ENCODE measurements around the gene LANCL2.
"Not testable (repeated sequence)": the region's sequence is repeated elsewhere in the genome, so short reads cannot be mapped to it uniquely, and the experiment has no call there.

The LANCL2 gene

GRCh38 chr7:55469271-55469681 lies 104.1 kb downstream of the LANCL2 start:
- H3K4me1 ChIP-seq (ENCODE audit: insufficient read depth, low read length): peaks cover 50% of the 10 kb centered on the region
- H2AFZ ChIP-seq (ENCODE audit: low read depth, low read length): no peak overlapping the region
- peak overlapping the region; percentile 89 for H3K27ac ChIP-seq (ENCODE audit: low read length)
- ATAC-seq (ENCODE audit: insufficient read depth, low read depth) (peak; percentile 92), DNase-seq (peak; percentile 87)
- no peaks in the 10 kb centered on the region for H3K9me3 ChIP-seq (ENCODE audit: insufficient read depth, low read length, severe bottlenecking)
- TF ChIP-seq CTCF (IDR thresholded peaks at IDR 0.05; ENCODE audit: borderline replicate concordance, extremely low read depth, low read length, poor library complexity, severe bottlenecking): no peak
- no peak for TF ChIP-seq EZH2 (IDR thresholded peaks at IDR 0.05; ENCODE audit: borderline replicate concordance, low read depth, low read length, severe bottlenecking)
- H3K9ac ChIP-seq (ENCODE audit: low read depth, low read length): peak overlapping the region; percentile 45
- peak overlapping the region; percentile 17 for H3K4me2 ChIP-seq (ENCODE audit: insufficient read depth, low read length)
- peaks cover 10% of the 10 kb centered on the region for H3K79me2 ChIP-seq (ENCODE audit: insufficient read depth, low read length)
- H3K4me3 ChIP-seq (ENCODE audit: low read depth in 1 of 2, low read length in 2 of 2): no peak overlapping the region; a peak in 1 of 4 replicates
- H3K27me3 ChIP-seq (ENCODE audit: insufficient read depth, low read length, poor library complexity): no peaks in the 10 kb centered on the region
- H3K36me3 ChIP-seq (ENCODE audit: insufficient read depth, low read length): peaks cover 54% of the 10 kb centered on the region
- H4K20me1 ChIP-seq (ENCODE audit: insufficient read depth, low read length): peaks cover 13% of the 10 kb centered on the region

GRCh38 chr7:55469721-55470120 lies 104.6 kb downstream of the LANCL2 start:
- Histone ChIP-seq H3K4me2 (ENCODE audit: insufficient read depth, low read length) (peak overlapping the region; percentile 17), H4K20me1 (ENCODE audit: insufficient read depth, low read length) (peaks cover 18% of the 10 kb centered on the region), H3K9me3 (ENCODE audit: insufficient read depth, low read length, severe bottlenecking) (no peaks in the 10 kb centered on the region), H2AFZ (ENCODE audit: low read depth, low read length) (no peak overlapping the region), H3K4me1 (ENCODE audit: insufficient read depth, low read length) (peaks cover 50% of the 10 kb centered on the region), H3K36me3 (ENCODE audit: insufficient read depth, low read length) (peaks cover 53% of the 10 kb centered on the region), H3K27me3 (ENCODE audit: insufficient read depth, low read length, poor library complexity) (no peaks in the 10 kb centered on the region), H3K79me2 (ENCODE audit: insufficient read depth, low read length) (peaks cover 13% of the 10 kb centered on the region), H3K27ac (ENCODE audit: low read length) (peak overlapping the region; percentile 89), H3K9ac (ENCODE audit: low read depth, low read length) (peak overlapping the region; percentile 45), H3K4me3 (ENCODE audit: low read depth in 1 of 2, low read length in 2 of 2) (no peak overlapping the region; a peak in 1 of 4 replicates)
- no peak for DNase-seq
- TF ChIP-seq EZH2 (IDR thresholded peaks at IDR 0.05; ENCODE audit: borderline replicate concordance, low read depth, low read length, severe bottlenecking) (no peak), CTCF (IDR thresholded peaks at IDR 0.05; ENCODE audit: borderline replicate concordance, extremely low read depth, low read length, poor library complexity, severe bottlenecking) (no peak)
- ATAC-seq (ENCODE audit: insufficient read depth, low read depth): peak; percentile 15

GRCh38 chr7:55470261-55470660 lies 105.1 kb downstream of the LANCL2 start:
- TF ChIP-seq EZH2 (IDR thresholded peaks at IDR 0.05; ENCODE audit: borderline replicate concordance, low read depth, low read length, severe bottlenecking) (no peak), CTCF (IDR thresholded peaks at IDR 0.05; ENCODE audit: borderline replicate concordance, extremely low read depth, low read length, poor library complexity, severe bottlenecking) (no peak)
- Histone ChIP-seq H3K4me1 (ENCODE audit: insufficient read depth, low read length) (peaks cover 50% of the 10 kb centered on the region), H3K79me2 (ENCODE audit: insufficient read depth, low read length) (peaks cover 17% of the 10 kb centered on the region), H3K4me2 (ENCODE audit: insufficient read depth, low read length) (peak overlapping the region; percentile 17; the same call in 1 of the 2 replicates), H2AFZ (ENCODE audit: low read depth, low read length) (no peak overlapping the region), H3K27me3 (ENCODE audit: insufficient read depth, low read length, poor library complexity) (no peaks in the 10 kb centered on the region), H3K9ac (ENCODE audit: low read depth, low read length) (peak overlapping the region; percentile 45; the same call in 1 of the 2 replicates), H3K4me3 (ENCODE audit: low read depth in 1 of 2, low read length in 2 of 2) (peak overlapping the region in 1 of 2 experiments; percentile 5; a peak in 1 of 4 replicates), H3K9me3 (ENCODE audit: insufficient read depth, low read length, severe bottlenecking) (no peaks in the 10 kb centered on the region), H4K20me1 (ENCODE audit: insufficient read depth, low read length) (peaks cover 23% of the 10 kb centered on the region), H3K27ac (ENCODE audit: low read length) (peak overlapping the region; percentile 89), H3K36me3 (ENCODE audit: insufficient read depth, low read length) (peaks cover 52% of the 10 kb centered on the region)
- ATAC-seq (ENCODE audit: insufficient read depth, low read depth) (peak; percentile 7; the same call in 1 of the 3 replicates), DNase-seq (peak; percentile 35)

- H3K4me1 ChIP-seq (ENCODE audit: insufficient read depth, low read length): peaks cover 59% of the 10 kb centered on the region
- not testable (repeated sequence) for DNase-seq
Measured at GRCh38 chr7:55471594-55471993, 106.5 kb downstream of the LANCL2 start.

GRCh38 chr7:55472406-55472805 lies 107.3 kb downstream of the LANCL2 start:
- peaks cover 42% of the 10 kb centered on the region for H4K20me1 ChIP-seq (ENCODE audit: insufficient read depth, low read length)
- H3K4me3 ChIP-seq (ENCODE audit: low read depth in 1 of 2, low read length in 2 of 2); H3K9me3 ChIP-seq (ENCODE audit: insufficient read depth, low read length, severe bottlenecking); DNase-seq; H3K4me2 ChIP-seq (ENCODE audit: insufficient read depth, low read length); ATAC-seq (ENCODE audit: insufficient read depth, low read depth); H3K9ac ChIP-seq (ENCODE audit: low read depth, low read length); H3K27me3 ChIP-seq (ENCODE audit: insufficient read depth, low read length, poor library complexity); H2AFZ ChIP-seq (ENCODE audit: low read depth, low read length); H3K27ac ChIP-seq (ENCODE audit: low read length): not testable (repeated sequence)
- peaks cover 26% of the 10 kb centered on the region for H3K79me2 ChIP-seq (ENCODE audit: insufficient read depth, low read length)
- peaks cover 45% of the 10 kb centered on the region for H3K36me3 ChIP-seq (ENCODE audit: insufficient read depth, low read length)
- H3K4me1 ChIP-seq (ENCODE audit: insufficient read depth, low read length): peaks cover 64% of the 10 kb centered on the region

More at GRCh38 chr7:55471594-55471993, 106.5 kb downstream of the LANCL2 start:
- H3K27ac ChIP-seq (ENCODE audit: low read length); H3K9me3 ChIP-seq (ENCODE audit: insufficient read depth, low read length, severe bottlenecking); H3K9ac ChIP-seq (ENCODE audit: low read depth, low read length); H3K27me3 ChIP-seq (ENCODE audit: insufficient read depth, low read length, poor library complexity); H3K4me3 ChIP-seq (ENCODE audit: low read depth in 1 of 2, low read length in 2 of 2); H3K4me2 ChIP-seq (ENCODE audit: insufficient read depth, low read length); ATAC-seq (ENCODE audit: insufficient read depth, low read depth); H2AFZ ChIP-seq (ENCODE audit: low read depth, low read length): not testable (repeated sequence)
- peaks cover 34% of the 10 kb centered on the region for H4K20me1 ChIP-seq (ENCODE audit: insufficient read depth, low read length)
- H3K36me3 ChIP-seq (ENCODE audit: insufficient read depth, low read length): peaks cover 44% of the 10 kb centered on the region
- peaks cover 22% of the 10 kb centered on the region for H3K79me2 ChIP-seq (ENCODE audit: insufficient read depth, low read length)

Measured in DND-41 (cell line).